HepG2 (cell line): ENCODE measurements around the gene KIAA1191. TPM values are rescaled to one million over a fixed set of nuclear protein-coding genes. Genes with fewer than 3 reads are reported as not detected.
A peak's percentile ranks its signal among the peaks of the same experiment; 100 is the strongest.

Source experiments
- CEBPG ChIP-seq: IDR thresholded peaks from 2 replicates; pipeline ENCODE4 v1.6.1; 2016
- HHEX ChIP-seq: IDR thresholded peaks from 2 replicates; pipeline ENCODE4 v1.6.1; 2016; ENCODE audit warnings: control low read depth
- HMGA1 ChIP-seq: sonication (generic); formaldehyde crosslinking; conservative IDR thresholded peaks from 2 replicates; pipeline ENCODE4 v1.4.0; 2020; ENCODE audit warnings: missing genetic modification reagents
- KDM4B ChIP-seq: sonication (generic); formaldehyde crosslinking; IDR thresholded peaks from 2 replicates; pipeline ENCODE4 v1.4.0; 2020; ENCODE audit warnings: missing genetic modification reagents
- MAFF ChIP-seq: IDR thresholded peaks from 2 replicates; pipeline ENCODE4 v1.6.1; 2011; ENCODE audit warnings: low read depth, low read length, improper control_type of control experiment
- MAX ChIP-seq: IDR thresholded peaks from 2 replicates; pipeline ENCODE4 v1.6.1; 2012; ENCODE audit warnings: inconsistent platforms
- MEF2D ChIP-seq: sonication (generic); formaldehyde crosslinking; IDR thresholded peaks from 2 replicates; pipeline ENCODE4 v1.5.1; 2020; ENCODE audit warnings: mild to moderate bottlenecking, missing genetic modification reagents
- ONECUT2 ChIP-seq: sonication (generic); formaldehyde crosslinking; IDR thresholded peaks from 2 replicates; pipeline ENCODE4 v1.4.0; 2020; ENCODE audit warnings: missing genetic modification reagents
- PTBP1 ChIP-seq: fragments of 200-400 bp; formaldehyde crosslinking; IDR thresholded peaks from 2 replicates; pipeline ENCODE4 v1.6.1; 2018; ENCODE audit warnings: low read length, low read depth; ENCODE audit not compliant: poor library complexity, severe bottlenecking
- SATB2 ChIP-seq: sonication (generic); formaldehyde crosslinking; IDR thresholded peaks from 2 replicates; pipeline ENCODE4 v1.5.0; 2020; ENCODE audit warnings: missing genetic modification reagents
- TFDP2 ChIP-seq: sonication (generic); formaldehyde crosslinking; IDR thresholded peaks from 2 replicates; pipeline ENCODE4 v1.4.0; 2020; ENCODE audit warnings: missing genetic modification reagents
- ZNF280B ChIP-seq: sonication (generic); formaldehyde crosslinking; IDR thresholded peaks from 2 replicates; pipeline ENCODE4 v1.5.0; 2020; ENCODE audit warnings: missing genetic modification reagents, mild to moderate bottlenecking, borderline replicate concordance
- ZNF574 ChIP-seq: sonication (generic); formaldehyde crosslinking; IDR thresholded peaks from 2 replicates; pipeline ENCODE4 v1.4.0; 2020; ENCODE audit warnings: missing genetic modification reagents
- ZNF589 ChIP-seq: sonication (generic); formaldehyde crosslinking; conservative IDR thresholded peaks from 2 replicates; pipeline ENCODE4 v1.8.0; 2022; ENCODE audit warnings: mild to moderate bottlenecking, moderate library complexity, missing genetic modification reagents
- ZNF710 ChIP-seq: sonication (generic); formaldehyde crosslinking; IDR thresholded peaks from 2 replicates; pipeline ENCODE4 v1.5.0; 2020; ENCODE audit warnings: mild to moderate bottlenecking, missing genetic modification reagents, borderline replicate concordance
- ZNF883 ChIP-seq: sonication (generic); formaldehyde crosslinking; IDR thresholded peaks from 2 replicates; pipeline ENCODE4 v1.5.1; 2020; ENCODE audit warnings: mild to moderate bottlenecking, missing genetic modification reagents; ENCODE audit errors: not compliant biosample characterization
- polyA plus RNA-seq, 8 experiments: library from polyadenylated mRNA; depleted of rRNA in 3 of 8; stranded (reverse) in 7 of 8; unstranded in 1 of 8; fragments of >200 nt; fragmentation: Illumina TruSeq in 4 of 8; extraction: Trizol in 4 of 8; gene quantifications; 2 replicates each; pipeline versions ENCODE4 v1.2.1 to v1.2.3, GENCODE V29; 2011 to 2016; ENCODE audit warnings: low read depth in 4 of 8, missing spikeins in 1 of 8, mixed read lengths in 1 of 8; ENCODE audit not compliant: insufficient read depth in 1 of 8
- total RNA-seq, 5 experiments: library from RNA; depleted of rRNA; stranded (reverse); fragments of >200 nt; fragmentation: Illumina TruSeq; extraction: Trizol; gene quantifications; 2 replicates each; pipeline ENCODE4 v1.2.3, GENCODE V29; 2016; ENCODE audit warnings: low read depth in 1 of 5

Gene KIAA1191
- total and polyA plus RNA-seq, 2 of the 13 experiments (the other 11 are each of a cell fraction or from before 2014, with no cell fraction given), result 63.6 to 103 TPM

GRCh38 chr5:176361437-176362232, at the start of gene KIAA1191 (continued):
- TF ChIP-seq TFDP2 (CRISPR knock-in tag), result peak; percentile 72
- TF ChIP-seq HMGA1 (CRISPR knock-in tag), result no peak
- no peak for TF ChIP-seq MAFF
- TF ChIP-seq PTBP1, result no peak
- peak; percentile 16; the same call in 1 of the 2 replicates for TF ChIP-seq HHEX
- TF ChIP-seq ZNF710 (CRISPR knock-in tag), result peak; percentile 39; the same call in 1 of the 2 replicates
- peak; percentile 90 for TF ChIP-seq ZNF574 (CRISPR knock-in tag)
- TF ChIP-seq CEBPG, result no peak; the same call in 1 of the 2 replicates
- TF ChIP-seq ZNF589 (CRISPR knock-in tag), result no peak
- TF ChIP-seq ZNF280B (CRISPR knock-in tag), result no peak
- TF ChIP-seq ONECUT2 (CRISPR knock-in tag), result 0 out of 2 replicates have a peak, but pooled peaks have one; percentile 37
- TF ChIP-seq MAX, result peak; percentile 69
- TF ChIP-seq SATB2 (CRISPR knock-in tag), result no peak
- TF ChIP-seq ZNF883, result peak; percentile 66
- no peak for TF ChIP-seq KDM4B
- TF ChIP-seq MEF2D (CRISPR knock-in tag), result peak; percentile 3; the same call in 1 of the 2 replicates
